HG03442 (cell line): ENCODE data around the gene EIF4G3.
"Not testable (repeated sequence)": the region's sequence is repeated elsewhere in the genome, so short reads cannot be mapped to it uniquely, and the experiment has no call there.

Source experiments
- ATAC-seq: cut with Tn5 transposase; IDR thresholded peaks from one replicate; pipeline ENCODE4 v1.9.1; 2021; ENCODE audit warnings: mild to moderate bottlenecking, moderate library complexity; ENCODE audit not compliant: unreplicated experiment

EIF4G3 gene

DNA sequence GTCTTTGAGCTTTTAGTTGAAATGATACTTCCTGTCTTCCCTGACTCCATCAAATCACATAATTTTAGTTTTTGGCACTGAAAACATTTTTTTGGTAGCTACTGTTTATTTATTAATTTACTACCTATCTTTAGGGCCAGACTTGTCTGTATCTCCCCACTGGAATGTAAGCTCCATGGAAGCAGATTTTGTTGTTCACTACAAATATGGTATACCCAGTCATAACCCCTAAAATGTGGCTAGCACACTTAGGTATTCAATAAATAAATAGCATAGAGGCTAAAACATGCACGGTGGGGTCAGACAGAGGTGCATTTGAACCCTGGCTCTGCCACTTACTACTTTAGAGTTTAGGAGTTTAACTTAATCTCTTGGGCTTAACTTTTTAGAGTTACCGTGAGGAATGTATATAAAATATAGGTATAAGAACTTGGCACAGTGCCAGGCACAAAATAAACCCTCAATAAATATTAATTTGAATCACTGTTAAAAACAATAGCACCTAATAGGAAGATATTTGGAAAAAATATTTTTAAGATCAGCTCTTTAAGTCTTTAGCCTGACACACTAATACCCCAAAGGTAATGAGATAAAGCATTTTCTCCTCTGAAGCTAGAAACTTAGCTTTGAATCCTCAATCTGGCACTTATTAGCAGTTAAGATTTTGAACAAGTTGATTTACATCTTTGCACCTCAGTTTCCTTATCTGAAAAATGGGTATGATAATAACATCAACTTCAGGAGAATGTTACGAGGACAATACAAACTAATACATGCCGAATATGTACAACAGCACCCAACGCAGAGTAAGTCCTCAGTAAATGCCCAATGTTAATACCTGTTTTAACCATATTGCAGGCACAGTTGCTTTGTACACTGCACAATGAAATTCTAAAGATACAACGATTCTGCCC lies 330.0 kb downstream of the EIF4G3 start:
- ATAC-seq, result no peak

DNA sequence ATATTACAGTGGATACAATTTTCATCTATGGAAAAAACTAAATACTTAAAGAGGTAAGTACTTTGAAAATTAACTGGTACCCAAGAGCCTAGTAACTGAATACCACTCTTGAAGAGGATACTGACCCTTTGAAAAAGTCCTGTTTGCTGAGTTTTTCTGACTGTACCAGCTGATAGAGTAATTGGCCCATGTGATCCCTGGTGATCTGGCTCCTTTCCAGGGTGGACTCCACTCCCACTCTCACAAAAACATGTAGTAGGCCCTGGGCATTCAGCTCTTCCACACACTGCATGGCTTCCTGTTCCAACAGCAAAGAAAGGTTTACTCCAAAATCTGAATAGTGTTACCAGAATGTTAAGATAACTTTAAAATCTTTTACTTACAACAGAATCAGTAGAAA lies 336.0 kb downstream of the EIF4G3 start:
- no peak for ATAC-seq

DNA sequence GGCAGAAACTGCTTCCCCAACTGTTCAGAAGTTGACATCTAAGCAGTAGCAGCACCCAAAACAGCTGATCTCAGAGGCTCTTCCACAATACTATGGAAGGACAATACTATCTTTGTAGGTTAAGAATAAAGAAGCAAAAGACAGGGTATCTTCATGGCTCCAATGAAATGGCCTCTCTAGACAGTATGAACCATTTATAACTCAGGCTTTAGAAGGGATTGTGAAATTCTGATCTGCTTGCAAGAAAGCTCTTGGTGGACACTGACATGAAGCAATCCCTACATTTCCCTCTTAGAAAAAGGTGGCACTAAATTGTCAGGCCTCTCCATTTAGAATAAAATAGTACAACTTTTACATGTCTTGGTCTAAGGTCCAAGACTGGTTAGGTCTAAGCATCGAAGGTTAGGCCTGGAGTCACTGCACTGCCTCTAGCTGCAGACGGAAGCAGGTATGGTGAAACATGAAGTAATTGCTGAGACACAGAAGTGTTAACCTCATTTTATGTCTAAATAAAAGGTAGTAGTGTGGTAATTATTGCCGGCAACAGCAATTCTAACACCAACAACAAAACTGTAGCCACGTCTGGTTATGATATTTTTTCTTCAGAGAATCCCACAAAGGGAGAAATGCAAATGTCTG lies 339.0 kb downstream of the EIF4G3 start:
- no peak for ATAC-seq

DNA sequence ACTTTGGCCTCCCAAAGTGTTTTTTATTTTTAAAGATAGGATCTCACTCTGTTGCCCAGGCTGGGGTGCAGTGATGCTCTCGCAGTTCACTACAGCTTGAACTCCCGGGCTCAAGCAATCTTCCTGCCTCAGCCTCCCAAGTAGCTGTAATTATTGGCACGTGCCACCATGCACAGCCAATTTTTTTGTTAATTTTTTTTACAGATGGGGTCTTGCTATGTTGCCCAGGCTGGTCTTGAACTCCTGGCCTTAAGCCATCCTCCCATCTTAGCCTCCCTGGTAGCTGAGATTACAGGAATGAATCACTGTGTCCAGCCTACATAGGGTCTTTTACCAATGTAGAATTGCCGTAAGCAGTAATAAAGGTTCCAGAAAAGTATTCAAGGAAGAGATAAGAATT lies 340.5 kb downstream of the EIF4G3 start:
- no peak for ATAC-seq

DNA sequence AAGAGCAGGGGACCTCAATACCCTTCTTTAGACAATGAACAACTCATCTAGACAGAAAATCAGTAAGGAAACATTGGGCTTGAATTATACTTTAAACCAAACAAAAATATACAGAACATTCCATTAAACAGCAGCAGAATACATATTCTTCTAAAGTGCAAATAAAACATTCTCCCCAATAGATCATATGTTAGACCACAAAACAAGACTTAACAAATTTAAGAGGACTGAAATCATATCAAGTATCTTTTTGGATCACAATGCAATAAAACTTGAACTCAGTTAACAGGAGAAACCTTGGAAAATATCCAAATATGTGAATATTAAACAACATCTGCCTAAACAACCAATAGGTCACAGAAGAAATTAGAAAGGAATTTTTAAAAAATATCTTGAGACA lies 341.9 kb downstream of the EIF4G3 start:
- ATAC-seq, result no peak

DNA sequence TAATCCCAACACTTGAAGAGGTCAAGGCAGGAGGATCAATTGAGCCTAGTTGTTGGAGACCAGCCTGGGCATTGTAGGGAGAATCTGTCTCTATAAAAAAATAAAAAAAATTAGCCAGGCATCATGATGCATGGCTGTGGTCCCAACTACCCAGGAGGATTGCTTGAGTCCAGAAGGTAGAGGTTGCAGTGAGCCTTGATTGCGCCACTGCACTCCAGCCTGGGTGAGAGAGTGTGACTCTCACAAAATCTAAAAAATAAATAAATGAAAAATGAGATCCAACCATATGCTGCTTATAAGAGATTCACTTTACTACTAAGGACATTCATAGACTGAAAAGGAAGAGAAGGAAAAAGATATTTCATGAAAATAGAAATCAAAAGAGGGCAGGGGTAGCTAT lies 342.5 kb downstream of the EIF4G3 start:
- no peak for ATAC-seq

DNA sequence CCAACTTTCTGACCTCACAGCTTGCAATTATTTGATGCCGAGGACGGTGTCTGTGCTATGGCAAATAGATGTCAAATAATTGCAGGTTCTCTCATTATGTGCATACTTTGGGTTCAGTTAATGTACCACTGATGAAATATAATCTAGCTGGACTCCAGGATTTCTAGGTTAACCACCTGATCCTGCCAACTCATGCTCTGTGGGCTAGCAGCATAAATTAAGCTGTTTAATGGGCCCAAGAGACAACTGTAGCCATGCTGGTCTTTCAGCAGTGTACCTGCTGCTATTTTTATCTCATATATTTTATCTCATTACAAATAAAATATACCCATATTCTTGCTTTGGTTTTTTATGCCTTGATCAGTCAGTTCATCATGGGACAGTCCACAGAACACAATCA lies 346.3 kb downstream of the EIF4G3 start:
- no peak for ATAC-seq

DNA sequence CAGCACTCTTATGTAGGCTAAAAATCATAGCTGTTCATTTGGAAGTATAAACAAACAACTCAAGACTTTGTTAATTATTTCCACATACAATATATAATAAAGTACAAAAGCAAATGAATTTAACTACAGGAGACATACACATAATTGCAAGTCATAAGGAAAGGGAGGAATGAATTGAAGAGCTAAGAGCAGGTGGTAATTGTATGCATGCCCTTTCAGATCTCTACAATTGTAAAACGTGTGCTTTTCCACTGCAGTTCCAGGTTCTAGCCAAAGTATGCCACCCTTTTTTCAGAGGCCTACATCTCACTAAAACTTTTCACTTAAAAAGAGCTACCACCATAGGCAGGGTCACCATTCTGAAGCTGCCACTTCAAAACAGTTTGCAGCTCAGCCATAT lies 346.8 kb downstream of the EIF4G3 start:
- ATAC-seq, result no peak

DNA sequence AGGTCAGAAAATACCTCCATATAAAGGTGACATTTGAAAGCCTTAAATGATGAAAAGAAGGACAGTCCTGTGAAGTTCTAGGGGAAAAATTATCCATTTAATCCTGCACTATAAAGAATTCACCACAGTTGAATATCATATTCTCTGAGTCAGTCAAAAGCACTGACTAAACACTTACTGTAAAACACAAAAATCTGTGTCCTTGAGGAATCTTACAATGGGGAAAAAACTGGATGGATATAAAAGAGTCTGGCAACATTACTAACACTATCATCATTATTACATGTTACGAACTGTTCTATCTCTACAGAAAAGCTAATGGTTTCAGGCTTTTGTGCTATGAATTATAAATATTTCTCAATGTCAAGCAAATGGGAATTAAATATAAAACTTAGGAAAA lies 347.2 kb downstream of the EIF4G3 start:
- no peak for ATAC-seq

DNA sequence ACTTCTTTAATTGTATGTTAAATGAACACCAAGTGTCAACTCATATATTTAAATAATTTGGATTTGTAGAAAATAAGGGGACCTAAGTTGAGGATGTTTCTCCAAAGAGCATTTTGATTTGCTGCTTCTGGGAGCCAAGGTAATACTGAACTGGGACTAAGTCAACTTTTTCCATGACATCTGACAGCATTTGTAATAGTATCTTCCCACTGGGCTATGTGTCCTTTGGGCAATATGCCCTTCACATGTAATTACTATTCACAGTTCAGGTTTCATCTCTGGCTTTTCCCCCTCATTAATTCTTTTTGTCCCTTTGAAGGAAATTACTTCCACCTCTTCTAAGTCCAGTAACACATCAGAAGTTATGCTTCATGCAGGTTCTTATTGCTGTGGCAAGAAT lies 352.9 kb downstream of the EIF4G3 start:
- no peak for ATAC-seq

DNA sequence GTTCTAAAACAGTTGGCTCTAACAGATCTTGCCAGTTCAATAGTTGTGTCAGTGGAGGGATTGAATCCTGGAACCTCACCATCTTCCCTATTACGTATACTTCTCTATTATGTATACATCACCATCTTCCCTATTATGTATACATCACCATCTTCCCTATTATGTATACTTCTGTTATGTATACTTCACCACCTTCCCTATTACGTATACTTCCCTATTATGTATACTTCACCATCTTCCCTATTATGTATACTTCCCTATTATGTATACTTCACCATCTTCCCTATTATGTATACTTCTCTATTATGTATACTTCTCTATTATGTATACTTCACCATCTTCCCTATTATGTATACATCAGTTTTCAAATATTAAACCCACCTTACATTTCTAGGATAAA lies 355.2 kb downstream of the EIF4G3 start:
- no peak for ATAC-seq

DNA sequence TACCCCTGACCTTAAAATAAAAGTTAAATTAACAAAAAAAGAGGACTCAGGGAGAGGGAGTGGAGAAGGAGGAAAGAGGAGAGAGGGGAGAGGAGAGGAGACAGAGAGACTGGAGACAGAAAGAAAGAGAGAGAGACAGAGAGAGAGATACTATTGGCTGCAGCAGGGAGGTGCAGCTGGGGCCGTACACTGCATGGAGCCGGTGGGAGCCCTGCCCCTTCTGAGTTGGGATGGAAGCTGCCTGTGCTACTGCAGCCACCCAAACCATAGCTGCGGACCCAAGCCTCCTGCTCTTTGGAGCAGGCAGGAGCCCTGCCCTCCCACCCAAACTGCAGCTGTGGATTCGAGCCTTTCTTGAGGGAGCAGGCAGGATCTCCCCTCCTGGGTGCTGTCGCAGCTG lies 356.9 kb downstream of the EIF4G3 start:
- no peak for ATAC-seq

DNA sequence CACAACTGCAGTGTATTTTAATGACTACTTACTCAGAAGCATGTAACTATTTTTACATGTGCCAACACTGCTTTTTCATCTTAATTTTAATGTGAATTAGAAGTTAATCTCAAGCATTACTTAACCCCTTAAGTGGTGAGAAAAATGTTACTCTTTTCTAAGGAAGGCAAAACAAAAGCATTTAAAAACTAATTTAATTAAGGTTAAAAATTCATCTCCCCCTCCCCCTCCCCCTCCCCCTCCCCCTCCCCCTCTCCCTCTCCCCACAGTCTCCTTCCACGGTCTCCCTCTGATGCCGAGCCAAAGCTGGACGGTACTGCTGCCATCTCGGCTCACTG lies 362.2 kb downstream of the EIF4G3 start:
- ATAC-seq, result no peak

DNA sequence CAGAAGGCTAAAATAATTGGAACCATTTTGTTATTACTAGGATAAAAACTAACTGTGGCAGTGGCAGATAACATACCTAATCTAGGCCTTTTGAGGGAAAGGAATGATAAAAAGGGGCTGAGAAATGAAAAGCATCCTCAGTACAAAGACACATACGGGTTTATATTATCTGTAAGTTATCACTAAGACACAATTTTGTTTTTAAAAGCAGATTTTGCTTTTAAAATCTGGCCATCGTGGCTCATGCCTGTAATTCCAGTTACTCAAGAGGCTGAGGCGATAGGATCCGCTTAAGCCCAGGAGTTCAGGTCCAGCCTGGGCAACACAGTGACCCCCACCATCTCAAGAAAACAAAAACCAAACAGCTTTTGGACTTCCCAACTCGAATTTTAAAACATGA lies 364.8 kb downstream of the EIF4G3 start:
- ATAC-seq, result no peak

DNA sequence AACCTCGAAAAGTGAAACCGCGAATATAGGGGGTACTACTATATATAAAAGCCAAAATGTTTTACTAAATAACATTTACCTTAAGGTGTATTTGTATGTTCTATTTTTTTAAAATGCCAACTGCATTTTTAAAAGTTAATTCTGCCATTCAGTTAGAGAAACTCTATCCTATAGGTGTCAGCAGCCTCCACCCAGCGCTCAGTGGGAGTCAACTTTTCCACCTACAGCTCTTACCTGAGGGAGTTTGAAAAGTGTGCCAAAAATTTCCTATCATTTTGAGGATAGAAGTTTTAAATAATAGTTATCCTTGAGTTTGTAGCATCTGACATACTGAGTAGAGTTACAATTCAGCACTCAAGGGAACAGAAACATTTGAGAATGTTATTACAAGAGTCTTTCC lies 383.5 kb downstream of the EIF4G3 start:
- no peak for ATAC-seq

DNA sequence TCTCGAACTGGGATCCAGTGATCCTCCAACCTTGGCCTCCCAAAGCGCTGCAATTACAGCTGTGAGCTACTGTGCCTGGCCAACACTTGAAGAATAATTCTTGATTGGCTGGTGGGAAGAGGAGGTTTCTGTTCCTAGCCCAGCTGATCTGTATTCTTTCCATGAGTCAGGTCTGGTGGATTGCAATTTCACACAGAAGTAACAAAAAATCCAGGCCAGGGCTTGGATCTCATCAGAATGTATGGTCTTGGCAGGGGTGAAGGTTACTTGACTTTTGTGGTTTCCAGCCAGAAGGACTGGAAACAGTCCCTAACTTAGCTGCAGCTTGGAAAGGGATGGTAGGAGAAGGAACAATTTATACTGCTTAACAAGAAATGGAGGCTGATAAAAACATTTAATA lies 384.5 kb downstream of the EIF4G3 start:
- no peak for ATAC-seq

DNA sequence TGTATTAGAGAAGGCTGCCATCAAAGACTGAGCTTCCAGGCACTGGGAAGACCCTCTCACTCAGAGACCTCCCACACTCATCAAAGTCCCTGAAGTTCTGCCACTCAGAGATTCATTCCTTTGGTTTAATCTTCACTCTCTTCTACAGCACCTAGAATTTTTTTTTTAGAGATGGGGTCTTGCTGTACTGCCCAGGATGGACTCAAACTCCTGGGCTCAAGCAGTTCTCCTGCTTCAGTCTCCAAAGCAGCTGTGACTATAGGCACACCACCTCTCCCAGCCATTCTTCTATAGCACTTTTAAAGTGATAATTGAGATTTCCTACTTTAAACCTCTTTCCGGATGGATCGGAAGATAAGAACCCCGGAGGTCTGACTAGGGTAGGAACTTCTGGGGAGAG lies 385.9 kb downstream of the EIF4G3 start:
- ATAC-seq, result no peak

DNA sequence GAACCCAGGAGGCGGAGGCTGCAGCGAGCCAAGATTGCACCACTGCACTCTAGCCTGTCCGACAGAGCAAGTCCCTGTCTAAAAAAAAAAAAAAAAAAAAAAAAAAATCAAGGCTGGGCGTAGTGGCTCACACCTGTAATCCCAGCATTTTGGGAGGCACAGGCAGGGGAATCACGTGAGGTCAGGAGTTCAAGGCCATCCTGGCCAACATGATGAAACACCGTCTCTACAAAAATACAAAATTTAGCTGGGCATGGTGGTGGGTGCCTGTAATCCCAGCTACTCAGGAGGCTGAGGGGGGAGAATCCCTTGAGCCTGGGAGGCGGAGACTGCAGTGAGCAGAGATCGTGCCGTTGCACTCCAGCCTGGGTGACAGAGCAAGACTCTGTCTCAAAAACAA lies 387.1 kb downstream of the EIF4G3 start:
- not testable (repeated sequence) for ATAC-seq

DNA sequence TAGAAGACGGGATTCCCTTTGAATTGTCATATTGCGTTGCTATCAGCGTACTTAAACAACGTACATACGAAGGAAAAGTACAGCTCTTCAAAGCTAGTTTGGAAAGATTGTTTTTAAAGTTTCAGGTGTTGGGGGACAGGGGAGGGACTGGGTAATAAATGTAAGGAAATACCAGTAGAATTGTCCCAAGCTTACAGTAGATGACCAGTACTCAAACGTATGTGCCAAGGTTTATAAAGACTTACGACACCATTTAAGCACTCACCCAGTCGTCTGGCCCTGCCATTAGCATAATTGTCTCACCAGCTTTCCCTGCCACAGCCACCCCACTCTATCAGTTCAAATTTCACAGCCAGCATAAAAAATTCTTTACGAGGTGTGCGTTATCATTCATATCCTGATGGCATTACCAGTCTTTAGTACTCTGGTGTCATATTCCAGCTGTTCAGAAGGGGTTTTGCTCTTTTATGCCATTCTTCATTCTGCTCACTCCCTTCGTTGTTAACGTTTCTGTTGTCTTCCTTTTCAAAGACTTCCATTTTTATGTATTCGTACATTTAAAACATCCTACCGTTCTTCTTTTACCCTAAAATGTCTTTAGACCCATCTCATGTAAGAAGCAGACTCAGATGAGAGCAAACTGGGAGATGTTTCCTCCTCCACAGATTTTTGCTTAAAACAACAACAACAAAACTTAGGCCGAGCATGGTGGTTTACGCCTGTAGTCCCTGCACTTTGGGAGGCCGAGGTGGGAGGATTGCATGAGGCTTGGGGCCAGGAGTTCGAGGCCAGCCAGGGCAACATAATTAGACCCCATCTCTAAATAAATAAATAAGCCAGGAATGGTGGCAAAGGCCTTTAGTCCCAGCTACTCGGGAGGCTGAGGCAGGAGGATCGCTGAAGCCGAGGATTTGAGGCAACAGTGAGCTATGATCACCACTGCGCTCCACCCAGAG lies 388.6 kb downstream of the EIF4G3 start:
- ATAC-seq, result no peak

DNA sequence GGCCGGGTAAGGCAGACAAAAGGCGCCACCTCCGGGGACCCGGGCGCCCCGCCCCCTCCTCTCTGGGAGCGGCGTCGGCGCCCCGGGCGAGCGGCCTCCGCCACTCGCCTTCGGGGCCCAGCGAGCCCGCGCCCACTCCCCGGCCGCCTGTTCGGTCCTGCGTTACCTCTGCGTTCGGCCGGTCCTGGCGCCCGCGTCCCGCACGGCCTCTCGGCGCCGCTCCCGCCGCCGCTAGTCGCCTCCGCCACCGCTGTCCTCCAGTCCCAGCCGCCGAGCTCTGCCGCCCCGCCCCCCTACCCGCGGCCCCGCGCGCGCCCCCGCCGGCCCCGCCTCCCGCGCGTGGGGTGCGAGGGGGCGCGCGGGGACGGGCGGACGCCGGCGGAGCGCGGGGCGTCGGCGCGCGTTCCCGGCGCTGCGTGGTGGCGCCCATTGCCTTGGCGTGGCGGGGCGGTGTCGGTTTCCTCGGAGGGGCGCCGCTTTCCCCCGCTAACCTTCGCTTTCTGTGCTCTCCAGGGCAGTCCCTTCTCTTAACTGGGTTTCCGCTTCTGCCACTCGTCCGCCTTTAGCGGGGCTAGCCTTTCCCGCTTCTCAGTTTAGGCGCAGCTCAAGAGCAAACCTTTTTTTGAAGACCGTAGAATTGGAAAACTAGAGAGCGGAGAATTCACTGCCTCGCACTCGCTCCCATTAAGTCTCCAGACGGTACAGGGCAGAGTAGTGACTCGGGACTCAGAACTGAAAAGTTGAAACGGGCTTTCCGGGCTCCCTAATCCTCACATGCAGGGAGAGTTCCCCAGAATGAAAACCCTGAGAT lies 389.5 kb downstream of the EIF4G3 start, which contains the start of gene HP1BP3:
TSS of gene HP1BP3 (minus strand) at position 279 of the 811 bp plus-strand sequence. CDS start 6,867 bp downstream, outside the sequence.
- ATAC-seq, result peak; percentile 48
